ENCODE results near the gene MTR. TPM values are rescaled to one million over a fixed set of nuclear protein-coding genes. Genes with fewer than 3 reads are reported as not detected.

Gene MTR
- total and polyA plus RNA-seq, 9 of the 15 experiments (the other 6 are each of a cell fraction or from before 2014, with no cell fraction given), result 3.4 to 44.3 (median 20.3) TPM

GRCh38 chr1:236930503-236930902, 135.4 kb downstream of the MTR start:
- no peak overlapping the region for H2AFZ ChIP-seq (ENCODE audit: low read depth, low read length)
- DNase-seq (ENCODE audit: extremely low read depth in 1 of 4, low spot score in 3 of 4), result no peak
- no peak overlapping the region for H3K9ac ChIP-seq (ENCODE audit: insufficient read depth in 1 of 2, low read depth in 2 of 2, low read length in 2 of 2)
- no peaks in the 10 kb centered on the region for H4K20me1 ChIP-seq (replicated peaks; ENCODE audit: control insufficient read depth, insufficient read depth, low read length)
- BruUV-seq (replicated peaks), result no TSS peak
- ChIA-PET CTCF (ENCODE audit: low intra/inter-chr PET ratio) (no interaction called here), POLR2A (no interaction called here)
- no peak overlapping the region for H3K4me2 ChIP-seq (ENCODE audit: insufficient read depth, low read length)
- H3K4me3 ChIP-seq, result no peak overlapping the region
- H3K4me1 ChIP-seq (replicated peaks in 1 of 2; ENCODE audit: control insufficient read depth in 2 of 2, insufficient read depth in 2 of 2, low read length in 2 of 2), result no peaks in the 10 kb centered on the region
- 1% methylated on average over 4 of the region's 4 CpGs for WGBS (ENCODE audit: insufficient coverage, low coverage, missing lambda C conversion rate)
- no peak overlapping the region for H3K27ac ChIP-seq (ENCODE audit: extremely low read depth, low read depth, low read length)
- 0 out of 3 replicates have a peak, but pooled peaks have one; percentile 22 for ATAC-seq
- no peak for TF ChIP-seq U2AF2 (optimal IDR thresholded peaks at IDR 0.05; ENCODE audit: low read depth, low read length)
- TF ChIP-seq RUNX1 (IDR thresholded peaks at IDR 0.05; ENCODE audit: low read depth), result no peak
- TF ChIP-seq GTF2A2 (tag; IDR thresholded peaks at IDR 0.05), result no peak
- TF ChIP-seq ZNF589 (CRISPR knock-in tag; IDR thresholded peaks at IDR 0.05; ENCODE audit: low read depth), result no peak
- TF ChIP-seq JUNB (CRISPR knock-in tag; conservative IDR thresholded peaks at IDR 0.05), result no peak
- TF ChIP-seq SRSF1 (IDR thresholded peaks at IDR 0.05; ENCODE audit: low read depth, low read length), result no peak
- TF ChIP-seq POLR3A (IDR thresholded peaks at IDR 0.05; ENCODE audit: borderline replicate concordance, extremely low read depth, insufficient read depth, insufficient read length), result no peak
- TF ChIP-seq BCOR (IDR thresholded peaks at IDR 0.05), result no peak
- no peak for TF ChIP-seq MTA3 (IDR thresholded peaks at IDR 0.05; ENCODE audit: borderline replicate concordance)
- no peak for TF ChIP-seq E4F1 (CRISPR knock-in tag; IDR thresholded peaks at IDR 0.05; ENCODE audit: borderline replicate concordance)
- no peaks in the 10 kb centered on the region for H3K9me1 ChIP-seq (ENCODE audit: control insufficient read depth, insufficient read depth, low read length)
- H3K79me2 ChIP-seq (ENCODE audit: control insufficient read depth, insufficient read depth, low read length), result no peaks in the 10 kb centered on the region
- no peaks in the 10 kb centered on the region for H3K36me3 ChIP-seq (ENCODE audit: control insufficient read depth, insufficient read depth, low read length)
- in situ Hi-C loops (cut with MboI), result no loop called here
- intact Hi-C loops (cut with micrococcal nuclease), result no loop called here
- no peak for FAIRE-seq
- H3K27me3 ChIP-seq (ENCODE audit: control insufficient read depth in 2 of 2, insufficient read depth in 2 of 2, low read length in 2 of 2), result peaks cover 23 to 24% of the 10 kb centered on the region in 2 experiments
- no peaks in the 10 kb centered on the region for H3K9me3 ChIP-seq (replicated peaks; ENCODE audit: control insufficient read depth, insufficient read depth, low read depth, low read length)

Measured in K562 (cell line).